Stimulated activated CD4-positive, alpha-beta T cell treated with anti-CD3 and anti-CD28 coated beads, Interleukin-2, amount 100 ng/mL, for 4 hours (primary cell): ENCODE data around the gene SFSWAP.
A peak's percentile ranks its signal among the peaks of the same experiment; 100 is the strongest.
"Not testable (repeated sequence)": the region's sequence is repeated elsewhere in the genome, so short reads cannot be mapped to it uniquely, and the experiment has no call there.

Experiments
- DNase-seq: peaks from one replicate; pipeline ENCODE4 v3.0.0-alpha.2; 2020; ENCODE audit warnings: low read depth

Gene SFSWAP

GRCh38 chr12:131710464-131711457 is at the start of gene SFSWAP:
SFSWAP (plus strand) TSS chr12:131711090; CDS start chr12:131711230, 140 bp downstream.
- peak; percentile 64 for DNase-seq

GRCh38 chr12:131661170-131661985 is 49.5 kb upstream of the SFSWAP start:
- DNase-seq: not testable (repeated sequence)

DNA sequence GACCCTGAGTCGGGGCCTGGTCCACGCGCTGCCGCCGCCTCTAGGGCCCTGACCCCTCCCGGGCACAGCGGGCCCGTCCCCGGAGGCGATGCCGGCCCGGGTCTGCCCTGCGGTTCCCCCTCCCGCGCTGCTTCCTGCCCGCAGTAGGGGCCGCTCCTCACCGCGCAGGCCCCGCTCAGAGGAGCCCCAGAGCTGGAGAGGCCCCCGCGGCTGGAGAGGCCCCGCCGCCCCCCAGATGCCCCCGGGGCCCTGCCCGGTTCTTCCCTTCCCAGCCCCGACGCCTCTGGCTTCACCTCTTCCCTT is 49.0 kb upstream of the SFSWAP start:
- DNase-seq: not testable (repeated sequence)

- DNase-seq: not testable (repeated sequence)
These were observed 48.5 kb upstream of the SFSWAP start for GRCh38 chr12:131662346-131662745.

GRCh38 chr12:131665666-131666065 is 45.2 kb upstream of the SFSWAP start:
- DNase-seq: not testable (repeated sequence)

GRCh38 chr12:131666486-131666885 is 44.4 kb upstream of the SFSWAP start:
- not testable (repeated sequence) for DNase-seq

DNA sequence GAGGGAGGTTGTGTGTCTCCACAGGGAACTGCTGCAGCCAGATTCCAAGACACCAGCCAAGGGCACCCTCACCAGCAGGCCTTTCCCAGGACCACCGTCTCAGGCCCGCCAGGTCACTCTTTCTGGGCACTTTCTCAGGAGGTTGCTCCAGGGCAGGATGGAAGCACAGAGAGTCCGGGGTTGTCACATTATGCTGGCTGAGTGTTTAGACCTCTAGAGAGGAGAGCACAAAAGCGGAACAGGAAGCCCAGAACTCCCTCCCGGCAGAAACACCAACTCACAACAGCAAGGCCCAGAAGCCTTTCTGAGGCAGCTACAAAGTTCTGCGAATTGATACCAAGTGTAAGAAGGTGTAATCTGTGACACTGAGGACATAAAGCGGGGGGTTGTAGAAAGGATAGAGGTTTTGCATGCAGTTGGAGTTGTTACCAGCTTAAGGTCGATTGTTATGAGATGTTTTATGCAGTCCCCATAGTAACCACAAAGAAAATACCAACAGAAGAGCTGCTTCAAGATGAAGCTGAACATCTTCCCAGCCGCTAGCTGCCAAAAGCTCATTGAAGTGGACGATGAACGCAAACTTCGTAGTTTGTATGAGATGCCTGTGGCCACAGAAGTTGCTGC is 43.8 kb upstream of the SFSWAP start:
- DNase-seq: not testable (repeated sequence)

- DNase-seq: no peak
These were observed 39.6 kb upstream of the SFSWAP start for GRCh38 chr12:131671276-131671675.

- DNase-seq: no peak
These were observed 39.0 kb upstream of the SFSWAP start for GRCh38 chr12:131671871-131672270.

DNA sequence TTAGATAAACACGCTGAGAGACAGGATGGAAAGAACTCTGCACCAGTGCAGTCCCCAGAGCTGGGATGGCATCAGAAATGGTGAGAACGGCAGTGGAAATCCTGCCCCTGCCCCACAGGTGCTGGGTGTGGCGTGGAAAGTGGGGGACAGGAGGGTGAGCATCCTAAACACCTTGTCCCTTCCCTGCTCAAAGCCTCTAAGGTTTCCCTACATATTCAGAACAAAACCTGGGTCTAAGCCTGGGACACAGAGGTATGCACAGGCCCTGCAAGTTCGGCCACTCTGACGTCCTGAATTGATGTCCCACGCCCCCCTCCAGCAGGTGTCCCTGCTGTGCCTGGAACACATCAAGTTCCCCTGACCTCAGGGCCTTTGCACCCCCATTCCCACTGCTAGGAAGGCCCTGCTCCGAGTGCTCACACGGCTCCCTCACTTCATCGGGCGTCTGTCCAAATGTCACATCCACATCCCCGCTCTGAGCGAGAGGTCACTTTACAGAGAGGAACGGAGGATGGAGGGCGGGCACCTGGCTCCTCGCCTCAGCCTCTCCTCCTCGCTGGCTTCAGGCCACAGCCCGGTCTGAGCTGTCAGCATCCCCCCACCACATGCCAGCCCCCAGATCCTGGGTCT is 38.5 kb upstream of the SFSWAP start:
- no peak for DNase-seq

DNA sequence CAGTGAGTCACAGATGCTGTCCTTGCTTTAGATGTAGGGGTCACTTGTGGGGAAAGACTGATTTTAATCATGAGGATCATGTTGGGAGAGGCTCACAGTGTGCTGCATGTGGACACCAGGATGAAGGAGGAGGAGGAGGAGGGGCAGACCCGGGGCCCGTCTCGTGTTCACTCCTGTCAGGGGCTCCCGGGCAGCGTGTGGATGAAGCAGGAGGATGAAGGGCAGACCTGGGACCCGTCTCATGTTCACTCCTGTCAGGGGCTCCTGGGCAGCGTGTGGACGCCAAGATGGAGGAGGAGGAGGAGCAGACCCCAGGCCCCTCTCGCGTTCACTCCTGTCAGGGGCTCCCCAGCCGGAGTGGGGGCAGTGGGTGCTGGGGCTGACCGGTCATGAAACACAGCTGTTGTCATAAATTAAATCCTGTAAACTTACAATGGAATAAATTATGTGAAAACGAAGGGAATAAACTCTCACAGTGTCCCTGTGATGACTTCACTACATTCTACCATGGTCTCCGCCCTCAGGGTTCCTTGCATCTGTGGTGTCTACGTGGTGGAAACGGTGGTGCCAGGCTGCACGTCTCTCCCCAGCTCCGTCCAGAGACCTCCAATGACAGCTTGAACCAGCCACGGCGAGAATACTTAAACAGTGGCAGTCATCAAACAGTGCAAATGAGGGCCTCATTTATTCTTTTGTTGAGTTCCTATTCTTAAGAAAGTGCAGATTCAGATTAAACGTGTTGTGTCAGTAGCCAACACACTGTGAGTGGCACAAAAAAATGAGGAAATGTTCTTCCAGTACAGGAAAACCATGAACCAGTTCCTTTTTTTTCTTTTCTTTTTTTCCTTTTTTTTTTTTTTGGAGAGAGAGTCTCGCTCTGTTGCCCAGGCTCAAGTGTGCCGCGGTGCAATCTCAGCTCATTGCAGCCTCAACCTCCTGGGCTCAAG is 37.7 kb upstream of the SFSWAP start:
- no peak for DNase-seq

- DNase-seq: no peak
These were observed 37.0 kb upstream of the SFSWAP start for GRCh38 chr12:131673888-131674257.

- no peak for DNase-seq
These were observed 36.5 kb upstream of the SFSWAP start for GRCh38 chr12:131674373-131674772.

DNA sequence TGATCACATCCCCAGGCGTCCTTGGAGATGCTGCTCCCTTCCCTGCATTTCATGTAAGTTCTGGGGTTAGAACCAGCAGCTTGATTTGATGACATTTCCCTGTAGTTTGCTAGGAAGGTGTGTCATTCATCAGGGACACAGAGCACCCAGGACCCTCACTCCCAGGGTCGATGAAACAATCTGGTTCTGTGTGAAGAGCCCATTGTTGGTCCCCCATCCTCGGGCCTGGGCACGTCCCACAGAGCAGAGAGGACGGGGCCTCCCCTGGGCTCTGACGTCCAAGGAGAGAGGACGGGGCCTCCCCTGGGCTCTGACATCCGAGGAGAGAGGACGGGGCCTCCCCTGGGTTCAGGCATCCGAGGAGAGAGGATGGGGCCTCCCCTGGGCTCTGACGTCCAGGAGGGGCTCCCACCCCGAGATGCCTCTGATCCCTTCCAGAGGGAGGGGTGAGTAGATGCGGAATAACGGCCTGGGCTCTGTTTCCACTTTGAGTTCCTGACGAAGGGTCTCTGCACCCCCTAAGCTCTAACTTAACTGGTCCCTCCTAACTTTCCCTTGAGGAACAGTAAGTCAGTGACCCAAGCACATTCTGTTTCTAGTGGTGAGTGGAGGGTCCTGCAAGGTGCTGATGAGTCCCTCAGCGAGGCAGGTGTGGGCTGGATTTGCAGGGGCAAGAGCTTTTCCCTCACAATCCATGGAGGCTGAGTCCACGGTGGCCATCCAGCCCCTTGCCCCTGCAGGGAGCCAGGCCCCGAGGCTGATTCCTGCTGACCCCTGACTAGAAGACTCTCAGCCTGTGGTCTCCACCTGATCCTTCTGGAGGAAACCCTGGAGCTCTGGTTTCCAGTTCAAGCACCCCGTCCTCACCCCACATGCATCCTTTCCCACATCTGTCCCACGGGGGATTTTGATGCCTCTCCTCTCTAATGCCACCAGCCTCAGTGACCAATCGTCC is 35.5 kb upstream of the SFSWAP start:
- no peak for DNase-seq

- DNase-seq: no peak
These were observed 34.3 kb upstream of the SFSWAP start for GRCh38 chr12:131676544-131676943.

- DNase-seq: not testable (repeated sequence)
These were observed 33.8 kb upstream of the SFSWAP start for GRCh38 chr12:131677067-131677466.

GRCh38 chr12:131677699-131678098 is 33.2 kb upstream of the SFSWAP start:
- no peak for DNase-seq

DNA sequence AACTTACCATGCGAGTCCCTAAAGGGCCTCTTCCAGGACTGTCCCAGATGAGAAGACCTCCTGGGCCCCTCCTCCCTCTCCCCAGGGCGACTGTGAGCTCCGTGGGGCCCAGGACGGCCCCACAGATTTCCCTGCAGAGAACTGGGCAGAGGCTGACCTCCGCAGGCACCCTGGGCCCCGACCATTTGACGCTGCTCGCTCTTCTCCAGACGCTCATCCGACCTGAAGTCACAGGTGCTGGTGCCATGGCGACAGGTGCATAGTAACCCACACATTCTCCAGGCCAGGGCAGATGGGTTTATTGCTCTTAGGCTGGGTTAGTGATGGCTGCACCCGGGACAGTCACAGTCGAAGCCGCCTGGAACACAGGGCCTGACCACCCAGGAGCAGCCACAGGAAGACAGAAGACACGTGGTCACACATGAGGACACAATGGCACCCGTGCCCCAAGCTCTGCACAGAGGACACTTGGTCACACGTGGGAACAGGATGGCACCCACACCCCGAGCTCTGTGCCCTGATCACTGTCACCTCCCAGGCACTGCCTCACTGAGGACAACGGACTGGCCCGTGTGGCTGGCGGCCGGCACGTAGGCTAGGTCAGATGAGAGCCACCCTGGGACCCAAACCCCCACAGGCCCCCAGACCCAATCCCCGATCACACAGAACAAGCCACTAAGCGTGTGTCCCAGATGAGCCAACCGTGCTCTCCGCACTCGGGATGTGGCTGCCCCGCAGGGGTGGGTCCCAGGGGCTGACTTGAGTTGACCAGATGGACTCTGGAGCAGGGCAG is 32.3 kb upstream of the SFSWAP start:
- not testable (repeated sequence) for DNase-seq

DNA sequence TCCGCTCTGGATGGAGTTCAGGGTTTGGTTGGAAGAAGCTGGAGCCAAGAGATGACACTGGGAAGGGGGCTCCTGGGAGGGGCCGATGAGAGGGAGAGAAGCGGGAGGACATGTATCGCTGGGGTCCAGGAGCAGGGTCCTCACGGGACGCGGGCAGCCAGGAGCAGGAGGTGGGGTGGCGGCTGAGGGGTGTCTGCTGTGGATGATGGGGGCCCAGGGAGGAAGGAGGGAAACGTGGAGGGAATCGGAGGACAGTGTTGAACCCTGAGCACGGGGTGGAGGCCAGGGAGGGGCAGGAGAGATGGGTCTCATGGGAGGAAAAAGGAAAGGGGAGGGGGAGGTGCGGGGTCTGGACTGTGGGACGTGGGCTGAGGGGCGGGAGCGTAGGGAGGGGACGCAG is 31.7 kb upstream of the SFSWAP start:
- not testable (repeated sequence) for DNase-seq
